ENCODE data around the gene NXPE1. TPM values are rescaled to one million over a fixed set of nuclear protein-coding genes. Genes with fewer than 3 reads are reported as not detected.

The NXPE1 gene
- total and polyA plus RNA-seq, 8 donors, result 0.09 TPM; not detected in 7

DNA sequence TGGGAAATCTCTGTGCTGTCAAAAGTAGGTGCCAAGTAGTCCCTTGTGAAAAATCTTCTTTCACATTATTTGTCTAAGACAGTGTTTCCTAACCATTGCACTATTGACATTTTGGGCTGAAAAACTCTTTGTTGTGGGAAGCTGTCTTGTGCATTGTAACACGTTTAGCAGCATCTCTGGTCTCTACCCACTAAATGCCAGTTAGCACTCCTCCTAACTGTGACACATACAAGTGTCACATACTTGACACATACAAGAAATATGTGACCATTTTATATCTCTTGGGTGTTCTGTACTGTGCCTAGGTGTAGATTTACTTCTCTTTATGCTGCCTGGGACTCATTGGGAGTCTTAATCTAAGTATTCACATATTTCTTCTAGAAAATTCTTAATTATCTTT is 57.8 kb downstream of the NXPE1 start:
- no peak for DNase-seq
- Histone ChIP-seq H3K9me3 (no peaks in the 10 kb centered on the region), H3K27ac (no peak overlapping the region), H3K4me3 (no peak overlapping the region), H3K4me1 (no peaks in the 10 kb centered on the region), H3K36me3 (no peaks in the 10 kb centered on the region), H3K27me3 (no peaks in the 10 kb centered on the region)
- no peak for FAIRE-seq
- WGBS, 2 donors, result 52 to 64% methylated on average over 1 of the region's 1 CpG
- intact Hi-C loops (cut with DNase I), result no loop called here
- TF ChIP-seq, protein P1, sequence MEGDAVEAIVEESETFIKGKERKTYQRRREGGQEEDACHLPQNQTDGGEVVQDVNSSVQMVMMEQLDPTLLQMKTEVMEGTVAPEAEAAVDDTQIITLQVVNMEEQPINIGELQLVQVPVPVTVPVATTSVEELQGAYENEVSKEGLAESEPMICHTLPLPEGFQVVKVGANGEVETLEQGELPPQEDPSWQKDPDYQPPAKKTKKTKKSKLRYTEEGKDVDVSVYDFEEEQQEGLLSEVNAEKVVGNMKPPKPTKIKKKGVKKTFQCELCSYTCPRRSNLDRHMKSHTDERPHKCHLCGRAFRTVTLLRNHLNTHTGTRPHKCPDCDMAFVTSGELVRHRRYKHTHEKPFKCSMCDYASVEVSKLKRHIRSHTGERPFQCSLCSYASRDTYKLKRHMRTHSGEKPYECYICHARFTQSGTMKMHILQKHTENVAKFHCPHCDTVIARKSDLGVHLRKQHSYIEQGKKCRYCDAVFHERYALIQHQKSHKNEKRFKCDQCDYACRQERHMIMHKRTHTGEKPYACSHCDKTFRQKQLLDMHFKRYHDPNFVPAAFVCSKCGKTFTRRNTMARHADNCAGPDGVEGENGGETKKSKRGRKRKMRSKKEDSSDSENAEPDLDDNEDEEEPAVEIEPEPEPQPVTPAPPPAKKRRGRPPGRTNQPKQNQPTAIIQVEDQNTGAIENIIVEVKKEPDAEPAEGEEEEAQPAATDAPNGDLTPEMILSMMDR (IDR thresholded peaks at IDR 0.05), result no peak
- ATAC-seq, result no peak

DNA sequence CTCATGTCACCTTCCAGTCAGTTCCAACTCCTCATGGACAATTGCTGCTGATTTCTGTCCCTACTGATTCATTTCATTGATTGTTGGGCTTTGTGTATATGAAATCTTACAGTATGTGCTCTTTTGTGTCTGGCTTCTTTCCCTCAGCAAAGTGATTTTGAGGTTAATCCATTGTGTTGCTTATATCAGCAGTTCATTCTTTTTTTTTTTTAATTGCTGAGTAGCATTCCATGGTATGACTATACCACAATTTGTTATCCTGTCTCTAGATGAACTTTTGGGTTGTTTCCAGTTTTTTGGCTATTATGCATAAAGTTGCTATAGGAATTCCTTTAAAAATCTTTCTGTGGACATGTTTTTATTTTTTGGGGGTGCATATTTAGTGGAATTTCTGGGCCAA is 59.9 kb downstream of the NXPE1 start:
- Histone ChIP-seq H3K4me3 (no peak overlapping the region), H3K36me3 (no peaks in the 10 kb centered on the region), H3K4me1 (no peaks in the 10 kb centered on the region), H3K9me3 (no peaks in the 10 kb centered on the region), H3K27me3 (no peaks in the 10 kb centered on the region), H3K27ac (no peak overlapping the region)
- intact Hi-C loops (cut with DNase I), result no loop called here
- TF ChIP-seq, protein P1 (IDR thresholded peaks at IDR 0.05), result no peak
- FAIRE-seq (no peak), ATAC-seq (no peak), DNase-seq (no peak)

DNA sequence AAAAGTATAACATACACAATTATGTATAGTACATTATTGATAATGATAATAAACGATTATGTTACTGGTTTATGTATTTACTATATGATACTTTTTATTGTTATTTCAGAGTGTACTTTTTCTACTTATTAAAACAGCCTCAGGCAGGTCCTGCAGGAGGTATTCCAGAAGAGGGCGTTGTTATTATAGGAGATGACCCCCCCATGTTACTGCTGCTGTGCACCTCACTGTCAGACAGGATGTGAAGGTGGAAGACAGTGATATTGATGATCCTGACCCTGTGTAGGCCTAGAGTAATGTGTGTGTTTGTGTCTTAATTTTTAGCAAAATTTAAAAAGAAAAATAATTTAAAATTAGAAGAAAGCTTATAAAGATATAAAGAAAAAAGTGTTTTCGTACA is 62.8 kb downstream of the NXPE1 start:
- 60 to 85% methylated on average over 3 of the region's 3 CpGs for WGBS, 2 donors
- Histone ChIP-seq H3K27me3 (no peaks in the 10 kb centered on the region), H3K4me1 (no peaks in the 10 kb centered on the region), H3K9me3 (no peaks in the 10 kb centered on the region), H3K27ac (no peak overlapping the region), H3K36me3 (no peaks in the 10 kb centered on the region), H3K4me3 (no peak overlapping the region)
- no peak for FAIRE-seq
- intact Hi-C loops (cut with DNase I), result no loop called here
- no peak for DNase-seq
- ATAC-seq, result no peak
- TF ChIP-seq, protein P1 (IDR thresholded peaks at IDR 0.05), result no peak

DNA sequence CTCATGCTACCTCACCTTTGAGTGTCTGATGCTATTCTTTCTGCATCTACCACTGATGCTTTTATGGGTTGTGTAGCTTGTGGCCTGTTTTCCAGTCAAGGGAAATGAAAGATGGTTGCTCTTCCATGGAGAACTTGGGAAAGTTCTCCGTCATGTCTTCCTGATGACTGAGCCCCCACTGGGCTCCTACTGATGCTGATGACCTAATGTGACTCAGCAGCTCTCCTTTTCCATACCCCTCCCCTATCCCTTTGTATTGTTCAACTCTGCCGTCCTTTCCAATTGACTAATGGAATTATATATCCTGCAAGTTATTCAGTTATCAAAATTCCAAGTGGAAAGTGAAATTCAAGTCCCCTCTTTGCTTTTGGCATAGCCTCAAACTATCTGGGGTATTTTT is 75.8 kb downstream of the NXPE1 start:
- FAIRE-seq, result no peak
- no peak for DNase-seq
- 83 to 87% methylated on average over 2 of the region's 2 CpGs for WGBS, 2 donors

DNA sequence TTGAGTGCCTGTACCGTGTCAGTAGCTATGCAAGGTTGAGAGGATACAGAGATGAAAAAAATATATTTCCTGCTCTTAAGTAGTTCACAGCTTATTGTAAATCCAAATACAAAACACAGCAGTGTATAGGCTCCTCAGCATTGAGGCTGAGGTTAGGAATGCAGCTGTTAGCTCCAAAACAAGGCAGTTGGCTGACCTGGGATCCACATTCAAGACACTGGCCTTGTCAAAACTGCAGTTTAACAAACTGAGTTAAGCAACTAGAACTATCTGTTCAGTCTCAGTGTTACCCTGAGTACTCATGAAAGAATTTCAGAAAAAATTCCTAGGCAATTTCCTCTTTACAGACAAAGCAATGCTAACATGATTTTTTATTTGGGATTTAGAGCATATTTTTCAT is 77.6 kb downstream of the NXPE1 start:
- intact Hi-C loops (cut with DNase I), result no loop called here
- DNase-seq, result no peak

More for the DNA sequence above, 75.8 kb downstream of the NXPE1 start:
- ATAC-seq, result no peak
- no peaks in the 10 kb centered on the region for H3K9me3 ChIP-seq
- no peaks in the 10 kb centered on the region for H3K4me1 ChIP-seq
- H3K27ac ChIP-seq, result no peak overlapping the region
- no peak overlapping the region for H3K4me3 ChIP-seq
- H3K36me3 ChIP-seq, result no peaks in the 10 kb centered on the region
- TF ChIP-seq, protein P1 (IDR thresholded peaks at IDR 0.05), result no peak
- no peaks in the 10 kb centered on the region for H3K27me3 ChIP-seq
- intact Hi-C loops (cut with DNase I), result no loop called here

More for the DNA sequence above, 77.6 kb downstream of the NXPE1 start:
- H3K9me3 ChIP-seq, result no peaks in the 10 kb centered on the region
- no peak overlapping the region for H3K27ac ChIP-seq
- H3K27me3 ChIP-seq, result no peaks in the 10 kb centered on the region
- FAIRE-seq (no peak), ATAC-seq (no peak)
- 77 to 83% methylated on average over 1 of the region's 1 CpG for WGBS, 2 donors
- no peak overlapping the region for H3K4me3 ChIP-seq
- H3K36me3 ChIP-seq, result no peaks in the 10 kb centered on the region
- TF ChIP-seq, protein P1 (IDR thresholded peaks at IDR 0.05), result no peak
- no peaks in the 10 kb centered on the region for H3K4me1 ChIP-seq

Data from pancreas (tissue), 10 donors.